Esophagus squamous epithelium (tissue), 4 donors: Measurements from ENCODE around the gene ARHGAP30.

Source experiments
- CTCF ChIP-seq, 6 experiments: fragments of 450-650 bp in 4 of 6; fragments of 200-600 bp in 2 of 6; sonication (generic) in 2 of 6; IDR thresholded peaks; one replicate each; pipeline ENCODE4 v1.5.1; 2016 to 2019; ENCODE audit warnings: antibody characterized with exemption in 6 of 6, mild to moderate bottlenecking in 4 of 6, moderate library complexity in 4 of 6
- POLR2A ChIP-seq, 4 donors: fragments of 450-650 bp; IDR thresholded peaks; one replicate each; pipeline ENCODE4 v1.6.1; 2017; ENCODE audit warnings: antibody characterized with exemption in 4 of 4, mild to moderate bottlenecking in 4 of 4, moderate library complexity in 3 of 4

- no peak for TF ChIP-seq CTCF (IDR thresholded peaks at IDR 0.05)
- TF ChIP-seq POLR2A (IDR thresholded peaks at IDR 0.05): no peak
These were observed 41.8 kb upstream of the ARHGAP30 start for GRCh38 chr1:161111527-161111926.
